Endothelial cell of umbilical vein (primary cell): ENCODE results near the gene ARHGAP42. TPM values are rescaled to one million over a fixed set of nuclear protein-coding genes. Genes with fewer than 3 reads are reported as not detected.

Experiments
- BruUV-seq: library from RNA; stranded (reverse); fragments of 400-500 nt; replicated peaks from 2 replicates; lab custom pipeline; 2021; lab: Mats Ljungman, UMichigan
- CTCF ChIA-PET: fragments of 300-600, 350-600 bp; sonication (Branson Sonifier 250); formaldehyde crosslinking; loops from one replicate; lab custom pipeline; 2021; ENCODE audit warnings: antibody characterized with exemption, inconsistent platforms; lab: Charles Lee
- POLR2A ChIA-PET: fragments of 300-600, 350-600 bp; sonication (Branson Sonifier 250); formaldehyde crosslinking; loops from one replicate; lab custom pipeline; 2021; ENCODE audit warnings: antibody characterized with exemption, inconsistent platforms; lab: Charles Lee
- DNase-seq: peaks from one replicate; pipeline ENCODE4 v3.0.0-alpha.2; 2011; ENCODE audit warnings: low read depth, low spot score
- FAIRE-seq: peaks from 2 replicates; lab custom pipeline; 2011; peaks lifted over from hg19 to GRCh38; lab: Jason Lieb, UNC
- H2AFZ ChIP-seq: 2 replicates; pipeline ENCODE4 v1.6.0; 2012; ENCODE audit warnings: low read depth, low read length, control low read depth, inconsistent platforms
- H3K27ac ChIP-seq: 2 replicates; pipeline ENCODE4 v1.5.1; 2011; ENCODE audit warnings: low read depth, mild to moderate bottlenecking, control low read depth, low read length, moderate library complexity; ENCODE audit not compliant: insufficient read depth
- H3K27me3 ChIP-seq, 2 experiments: 2 replicates each; pipeline versions ENCODE4 v1.6.0 to v1.6.1; 2011; ENCODE audit warnings: low read length in 2 of 2, mixed read lengths in 1 of 2; ENCODE audit not compliant: control insufficient read depth in 2 of 2, insufficient read depth in 2 of 2
- H3K36me3 ChIP-seq, 2 experiments: 2 replicates in 1 of 2; 3 replicates in 1 of 2; pipeline ENCODE4 v1.5.1; 2011; ENCODE audit warnings: low read length in 2 of 2, mild to moderate bottlenecking in 1 of 2, moderate library complexity in 1 of 2; ENCODE audit not compliant: control insufficient read depth in 2 of 2, insufficient read depth in 2 of 2; ENCODE audit errors: extremely low read depth in 1 of 2
- H3K4me1 ChIP-seq: 3 replicates; pipeline ENCODE4 v1.5.1; 2011; ENCODE audit warnings: mild to moderate bottlenecking, low read length; ENCODE audit not compliant: control insufficient read depth, insufficient read depth; ENCODE audit errors: extremely low read depth
- H3K4me2 ChIP-seq: 2 replicates; pipeline ENCODE4 v1.6.1; 2011; ENCODE audit warnings: low read length, control low read depth, mixed read lengths; ENCODE audit not compliant: insufficient read depth
- H3K4me3 ChIP-seq, 3 experiments: fragments of 200-600 bp in 1 of 3; sonication (generic), shearing (Covaris generic) in 1 of 3; replicated peaks in 1 of 3; 2 replicates each; pipeline ENCODE4 v1.5.1; 2011 to 2016; ENCODE audit warnings: control low read depth in 3 of 3, low read length in 3 of 3, mild to moderate bottlenecking in 2 of 3, inconsistent platforms in 1 of 3, low read depth in 1 of 3, moderate library complexity in 1 of 3; ENCODE audit not compliant: insufficient read depth in 1 of 3
- H3K79me2 ChIP-seq: 2 replicates; pipeline ENCODE4 v1.6.0; 2012; ENCODE audit warnings: low read length, inconsistent platforms; ENCODE audit not compliant: control insufficient read depth, insufficient read depth
- H3K9ac ChIP-seq: replicated peaks from 2 replicates; pipeline ENCODE3; 2011; ENCODE audit warnings: low read length, control low read depth; ENCODE audit not compliant: insufficient read depth; ENCODE audit errors: extremely low read depth
- H3K9me1 ChIP-seq: replicated peaks from 3 replicates; pipeline ENCODE4 v1.6.0; 2011; ENCODE audit warnings: mild to moderate bottlenecking, low read length; ENCODE audit not compliant: control insufficient read depth, insufficient read depth; ENCODE audit errors: extremely low read depth
- H3K9me3 ChIP-seq: replicated peaks from 2 replicates; pipeline ENCODE4 v1.5.1; 2012; ENCODE audit warnings: low read length, inconsistent platforms; ENCODE audit not compliant: control insufficient read depth, insufficient read depth
- H4K20me1 ChIP-seq: replicated peaks from 2 replicates; pipeline ENCODE3; 2011; ENCODE audit warnings: mild to moderate bottlenecking, low read length; ENCODE audit not compliant: control insufficient read depth, insufficient read depth; ENCODE audit errors: extremely low read depth
- CTCF ChIP-seq, 2 donors: IDR thresholded peaks; 1 replicate in 1 of 2; 2 replicates in 1 of 2; pipeline ENCODE4 v1.5.1; 2011; ENCODE audit warnings: low read length in 2 of 2, mild to moderate bottlenecking in 2 of 2, moderate library complexity in 2 of 2, control low read depth in 1 of 2, inconsistent platforms in 1 of 2, low read depth in 1 of 2; ENCODE audit not compliant: insufficient read depth in 1 of 2; ENCODE audit errors: extremely low read depth in 1 of 2
- EZH2 ChIP-seq: IDR thresholded peaks from 2 replicates; pipeline ENCODE4 v1.6.1; 2012; ENCODE audit warnings: borderline replicate concordance, low read depth, mild to moderate bottlenecking, moderate library complexity, low read length, inconsistent platforms; ENCODE audit not compliant: severe bottlenecking
- FOS ChIP-seq: IDR thresholded peaks from 2 replicates; pipeline ENCODE4 v1.6.1; 2011; ENCODE audit warnings: mild to moderate bottlenecking, low read length, moderate library complexity, borderline replicate concordance; ENCODE audit not compliant: insufficient read depth
- GATA2 ChIP-seq: IDR thresholded peaks from 2 replicates; pipeline ENCODE4 v1.7.0; 2011; ENCODE audit warnings: low read depth, mild to moderate bottlenecking, moderate library complexity, mixed read lengths, low read length; ENCODE audit not compliant: insufficient read length, insufficient read depth
- JUN ChIP-seq: IDR thresholded peaks from 2 replicates; pipeline ENCODE4 v1.6.1; 2011; ENCODE audit warnings: borderline replicate concordance, low read depth; ENCODE audit not compliant: insufficient read length, insufficient read depth
- MYC ChIP-seq: IDR thresholded peaks from one replicate; pipeline ENCODE4 v1.6.1; 2011; ENCODE audit warnings: mild to moderate bottlenecking, low read depth, low read length
- POLR2A ChIP-seq: IDR thresholded peaks from 2 replicates; pipeline ENCODE4 v1.6.1; 2012; ENCODE audit warnings: low read depth, mild to moderate bottlenecking, control low read depth, low read length
- POLR2AphosphoS5 ChIP-seq: IDR thresholded peaks from 2 replicates; pipeline ENCODE4 v1.6.1; 2012; ENCODE audit warnings: low read depth, mild to moderate bottlenecking, control low read depth, low read length, moderate library complexity; ENCODE audit not compliant: insufficient read depth
- dilution Hi-C: fragments of 300-500 bp; cut with MboI; formaldehyde crosslinking; loops from one replicate; pipeline ENCODE4 v1.15.0; 2019; ENCODE audit warnings: low sequenced_read_pairs; ENCODE audit not compliant: extremely low pct_ligation_motif_present
- intact Hi-C: fragments of 100-400 bp; cut with micrococcal nuclease; formaldehyde crosslinking; loops from one replicate; pipeline ENCODE4 v1.10.0; 2022
- polyA plus RNA-seq, 4 experiments: library from polyadenylated mRNA; depleted of rRNA in 3 of 4; stranded (reverse) in 3 of 4; unstranded in 1 of 4; fragments of >200 nt; gene quantifications; 2 replicates each; pipeline versions ENCODE4 v1.2.1 to v1.2.3, GENCODE V29; 2011 to 2012; ENCODE audit warnings: missing spikeins in 1 of 4
- total RNA-seq: library from RNA; stranded (reverse); gene quantifications from 2 replicates; pipeline ENCODE4 v1.2.3, GENCODE V29; 2021
- TF ChIP-seq, protein P1 (sequence below): IDR thresholded peaks from 2 replicates; pipeline ENCODE4 v1.6.1; 2011; ENCODE audit not compliant: insufficient read depth, insufficient read length

Gene ARHGAP42
- total and polyA plus RNA-seq, 2 donors (not counting 3 experiments of a cell fraction or from before 2014, with no cell fraction given), result 1.8 to 2.4 TPM

- H3K36me3 ChIP-seq, result no peaks in the 10 kb centered on the region
- no peak overlapping the region for H3K27ac ChIP-seq
- TF ChIP-seq EZH2, result no peak
- no peak for TF ChIP-seq FOS
- no TSS peak for BruUV-seq
- no peak overlapping the region for H3K9ac ChIP-seq
- no peak overlapping the region for H3K4me3 ChIP-seq
- no peak for FAIRE-seq
- no peak overlapping the region for H2AFZ ChIP-seq
- dilution Hi-C loops, result no loop called here
- intact Hi-C loops, result no loop called here
- no peaks in the 10 kb centered on the region for H4K20me1 ChIP-seq
- ChIA-PET POLR2A (no interaction called here), CTCF (interaction anchor here (1.5 to 7.3 kb wide), 3 partner anchors 10 to 249 kb away, joined by 3 to 74 read pairs (median 11); no protein-coding TSS in a partner anchor)
- DNase-seq, result no peak
- no peak overlapping the region for H3K4me2 ChIP-seq
- H3K4me1 ChIP-seq, result no peaks in the 10 kb centered on the region
- H3K9me3 ChIP-seq, result no peaks in the 10 kb centered on the region
- no peaks in the 10 kb centered on the region for H3K27me3 ChIP-seq
- H3K79me2 ChIP-seq, result no peaks in the 10 kb centered on the region
- H3K9me1 ChIP-seq, result no peaks in the 10 kb centered on the region
These were observed 9.3 kb upstream of the ARHGAP42 start for GRCh38 chr11:100677796-100678195.

GRCh38 chr11:100680070-100680469, 7.0 kb upstream of the ARHGAP42 start:
- intact Hi-C loops (no loop called here), dilution Hi-C loops (no loop called here)
- H2AFZ ChIP-seq, result no peak overlapping the region
- no peak overlapping the region for H3K4me3 ChIP-seq
- FAIRE-seq, result no peak
- H3K4me2 ChIP-seq, result no peak overlapping the region
- no peak for DNase-seq
- H3K27ac ChIP-seq, result no peak overlapping the region
- H3K9me3 ChIP-seq, result no peaks in the 10 kb centered on the region
- no peaks in the 10 kb centered on the region for H3K4me1 ChIP-seq
- no peaks in the 10 kb centered on the region for H4K20me1 ChIP-seq
- H3K9ac ChIP-seq, result no peak overlapping the region
- ChIA-PET CTCF (interaction anchor here (0.8 to 7.3 kb wide), 9 partner anchors 8 to 246 kb away, joined by 3 to 74 read pairs (median 4); no protein-coding TSS in a partner anchor), POLR2A (no interaction called here)
- no peaks in the 10 kb centered on the region for H3K9me1 ChIP-seq
- no peak for TF ChIP-seq MYC
- TF ChIP-seq EZH2, result no peak
- TF ChIP-seq, protein P1, sequence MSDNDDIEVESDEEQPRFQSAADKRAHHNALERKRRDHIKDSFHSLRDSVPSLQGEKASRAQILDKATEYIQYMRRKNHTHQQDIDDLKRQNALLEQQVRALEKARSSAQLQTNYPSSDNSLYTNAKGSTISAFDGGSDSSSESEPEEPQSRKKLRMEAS, result no peak
- no peak for TF ChIP-seq GATA2
- no peak for TF ChIP-seq CTCF (IDR thresholded peaks at IDR 0.05; ENCODE audit: extremely low read depth in 1 of 2, insufficient read depth in 1 of 2, low read depth in 1 of 2, low read length in 2 of 2)
- no peak for TF ChIP-seq JUN
- no peak for TF ChIP-seq POLR2A
- TF ChIP-seq POLR2AphosphoS5, result no peak
- H3K79me2 ChIP-seq, result no peaks in the 10 kb centered on the region
- no TSS peak for BruUV-seq
- H3K36me3 ChIP-seq, result no peaks in the 10 kb centered on the region
- no peaks in the 10 kb centered on the region for H3K27me3 ChIP-seq
